ENCODE data around the gene NHEJ1. TPM values are rescaled to one million over a fixed set of nuclear protein-coding genes. Genes with fewer than 3 reads are reported as not detected.
A peak's percentile ranks its signal among the peaks of the same experiment; 100 is the strongest.

Gene NHEJ1
- total and polyA plus RNA-seq, 3 experiments from 2014 or later = 22.4 to 26.3 (median 24.5) TPM

DNA sequence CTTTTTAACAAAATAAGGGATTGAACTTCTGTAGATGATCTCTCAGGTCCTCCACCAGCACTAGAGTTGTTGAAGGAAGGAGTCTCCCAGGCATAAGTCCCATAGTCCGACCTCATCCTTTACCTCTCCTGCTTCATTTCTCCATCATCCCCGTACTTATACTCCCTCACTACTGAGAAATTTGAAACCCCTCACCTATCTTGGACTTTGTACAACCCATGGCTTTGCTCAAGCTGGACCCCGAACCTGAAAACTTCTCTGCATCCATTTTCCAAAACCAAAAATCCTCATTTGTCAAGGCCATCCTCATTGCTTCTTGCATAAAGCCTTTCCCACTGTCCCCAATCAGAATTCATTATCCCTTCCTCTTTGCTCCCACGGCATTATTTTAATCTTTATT lies 482 bp upstream of the NHEJ1 start:
- Histone ChIP-seq H3K9me3 (ENCODE audit: low read length) (no peaks in the 10 kb centered on the region), H3K4me1 (ENCODE audit: insufficient read depth, low read length) (peaks cover 13% of the 10 kb centered on the region), H3K27me3 (ENCODE audit: insufficient read depth, low read length, poor library complexity, severe bottlenecking) (no peaks in the 10 kb centered on the region), H3K4me3 (ENCODE audit: low read length) (peak overlapping the region; percentile 64), H3K36me3 (ENCODE audit: insufficient read depth, low read length) (peaks cover 19% of the 10 kb centered on the region), H3K27ac (ENCODE audit: low read depth, low read length) (peak overlapping the region; percentile 74)
- Mint-ChIP-seq H3K27ac (peak overlapping the region; percentile 86 to 98 (median 95)), H3K4me3 (peak overlapping the region; percentile 93 to 99 (median 95)), H3K4me1 (peaks cover 16 to 17% (median 17%) of the 10 kb centered on the region in 3 donors), H3K27me3 (peaks cover 0 to 2% of the 10 kb centered on the region in 2 donors), H3K36me3 (peaks cover 0 to 27% (median 7%) of the 10 kb centered on the region in 3 donors), H3K9me3 (no peaks in the 10 kb centered on the region)
- no peak for DNase-seq
- POLR2A ChIA-PET = no interaction called here
- CTCF ChIA-PET = interaction anchor here (2.3 to 4.8 kb wide), 4 partner anchors 22 to 134 kb away, joined by 5 to 70 read pairs (median 36); partner anchors contain the start of gene ZFAND2B

DNA sequence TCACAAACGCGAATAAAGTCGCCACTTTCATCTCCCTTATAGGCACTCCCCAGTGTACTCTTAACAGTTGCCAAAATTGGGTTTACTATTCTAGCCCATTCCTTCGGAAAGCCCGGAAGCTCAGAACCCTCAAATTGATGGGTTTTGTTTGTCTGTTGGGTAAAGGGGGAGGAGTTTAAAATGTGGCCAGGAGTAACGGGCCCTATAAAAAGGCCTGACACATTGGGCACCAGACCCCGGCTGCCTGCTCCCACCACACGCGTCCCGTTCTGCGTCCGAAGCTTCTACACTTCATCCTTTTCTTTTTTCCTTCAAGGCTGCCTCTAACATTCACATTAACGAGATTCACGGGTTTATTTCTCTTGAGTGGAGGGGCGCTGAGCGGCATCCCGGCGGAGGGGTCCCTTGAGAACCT lies 837 bp downstream of the NHEJ1 start:
- peak overlapping the region; percentile 74 for H3K27ac ChIP-seq (ENCODE audit: low read depth, low read length)
- CTCF ChIA-PET = interaction anchor here (0.7 to 8.0 kb wide), 28 partner anchors 11 to 192 kb away, joined by 3 to 70 read pairs (median 5); partner anchors contain the start of genes ANKZF1, ATG9A, CNPPD1 and DNAJB2
- H3K36me3 Mint-ChIP-seq = peaks cover 0 to 27% (median 7%) of the 10 kb centered on the region in 3 donors

DNA sequence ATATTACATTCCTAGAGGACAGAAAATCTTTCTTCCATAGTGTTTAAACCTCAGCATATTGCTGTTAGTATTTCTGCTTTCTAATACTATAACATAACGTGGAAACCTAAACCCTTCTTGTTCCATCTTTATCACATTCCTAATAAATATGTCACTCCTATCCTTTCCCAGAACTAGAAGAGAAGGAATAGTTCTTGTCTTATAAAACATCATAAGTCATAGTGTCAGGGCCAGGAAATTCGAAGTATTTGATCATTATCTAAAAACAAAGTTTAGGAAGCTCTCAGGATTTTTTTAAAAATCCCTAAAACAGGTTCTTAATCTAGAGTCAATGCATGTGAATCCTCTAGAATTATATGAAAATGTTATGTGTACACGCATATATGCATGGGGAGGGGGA lies 2.0 kb downstream of the NHEJ1 start:
- H3K4me1 Mint-ChIP-seq = peaks cover 16 to 20% (median 17%) of the 10 kb centered on the region in 3 donors
- Histone ChIP-seq H3K9me3 (ENCODE audit: low read length) (no peaks in the 10 kb centered on the region), H3K4me3 (ENCODE audit: low read length) (no peak overlapping the region), H3K27me3 (ENCODE audit: insufficient read depth, low read length, poor library complexity, severe bottlenecking) (no peaks in the 10 kb centered on the region), H3K4me1 (ENCODE audit: insufficient read depth, low read length) (peaks cover 13% of the 10 kb centered on the region), H3K27ac (ENCODE audit: low read depth, low read length) (no peak overlapping the region), H3K36me3 (ENCODE audit: insufficient read depth, low read length) (peaks cover 23% of the 10 kb centered on the region)
- peak overlapping the region in 1 of 7 donors; percentile 16 for H3K4me3 Mint-ChIP-seq
- no peak for DNase-seq
- POLR2A ChIA-PET = interaction anchor here (1.1 to 2.5 kb wide), 3 partner anchors 18 to 53 kb away, joined by 4 to 11 read pairs (median 11); partner anchors contain the start of genes CNPPD1 and ZFAND2B
- CTCF ChIA-PET = interaction anchor here (0.7 to 8.0 kb wide), 16 partner anchors 13 to 192 kb away, joined by 3 to 70 read pairs (median 15); partner anchors contain the start of genes CNPPD1, GLB1L, STK16 and ZFAND2B
- H3K9me3 Mint-ChIP-seq = no peaks in the 10 kb centered on the region
- H3K27me3 Mint-ChIP-seq = peaks cover 0 to 2% of the 10 kb centered on the region in 2 donors
- peaks cover 0 to 32% (median 7%) of the 10 kb centered on the region in 3 donors for H3K36me3 Mint-ChIP-seq
- peak overlapping the region in 2 of 8 donors; percentile 6 to 45 for H3K27ac Mint-ChIP-seq

More for the DNA sequence above, 837 bp downstream of the NHEJ1 start:
- Histone ChIP-seq H3K9me3 (ENCODE audit: low read length) (no peaks in the 10 kb centered on the region), H3K27me3 (ENCODE audit: insufficient read depth, low read length, poor library complexity, severe bottlenecking) (no peaks in the 10 kb centered on the region), H3K4me3 (ENCODE audit: low read length) (peak overlapping the region; percentile 32), H3K4me1 (ENCODE audit: insufficient read depth, low read length) (peaks cover 13% of the 10 kb centered on the region), H3K36me3 (ENCODE audit: insufficient read depth, low read length) (peaks cover 19% of the 10 kb centered on the region)
- DNase-seq = no peak
- H3K27ac Mint-ChIP-seq = peak overlapping the region; percentile 83 to 98 (median 95)
- peaks cover 0 to 2% of the 10 kb centered on the region in 2 donors for H3K27me3 Mint-ChIP-seq
- no peaks in the 10 kb centered on the region for H3K9me3 Mint-ChIP-seq
- POLR2A ChIA-PET = interaction anchor here (0.5 to 2.5 kb wide), 7 partner anchors 11 to 119 kb away, joined by 3 to 11 read pairs (median 5); partner anchors contain the start of genes ANKZF1, ATG9A, CNPPD1 and TUBA4B
- peak overlapping the region; percentile 93 to 99 (median 95) for H3K4me3 Mint-ChIP-seq
- H3K4me1 Mint-ChIP-seq = peaks cover 16 to 20% (median 17%) of the 10 kb centered on the region in 3 donors

DNA sequence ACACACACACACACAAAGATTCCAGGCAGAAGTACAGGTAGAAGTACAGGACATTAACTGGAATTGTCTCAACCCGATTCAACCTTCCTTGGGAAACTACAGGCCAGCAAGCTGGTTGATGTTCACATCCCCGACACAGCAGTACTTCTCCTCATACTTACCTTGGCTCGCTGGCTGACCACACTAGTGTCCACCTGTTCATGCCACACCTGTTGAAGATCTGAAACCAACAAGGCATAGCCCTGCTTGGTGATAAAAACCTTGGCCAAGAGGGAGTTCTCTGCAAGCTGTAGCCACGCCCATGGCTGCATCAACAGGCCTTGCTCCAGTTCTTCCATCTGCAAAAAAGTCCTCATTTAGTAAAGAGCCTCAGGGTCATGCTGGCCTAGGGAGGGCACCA lies 2.6 kb downstream of the NHEJ1 start:
- no peak for DNase-seq
- Histone ChIP-seq H3K4me3 (ENCODE audit: low read length) (no peak overlapping the region), H3K9me3 (ENCODE audit: low read length) (no peaks in the 10 kb centered on the region), H3K27ac (ENCODE audit: low read depth, low read length) (no peak overlapping the region), H3K27me3 (ENCODE audit: insufficient read depth, low read length, poor library complexity, severe bottlenecking) (no peaks in the 10 kb centered on the region), H3K4me1 (ENCODE audit: insufficient read depth, low read length) (peaks cover 13% of the 10 kb centered on the region), H3K36me3 (ENCODE audit: insufficient read depth, low read length) (peaks cover 23% of the 10 kb centered on the region)
- no peaks in the 10 kb centered on the region for H3K9me3 Mint-ChIP-seq
- CTCF ChIA-PET = interaction anchor here (1.6 to 8.0 kb wide), 10 partner anchors 14 to 178 kb away, joined by 3 to 70 read pairs (median 31); partner anchors contain the start of genes CNPPD1 and ZFAND2B
- POLR2A ChIA-PET = interaction anchor here (1.1 to 2.5 kb wide), 2 partner anchors 18 to 53 kb away, joined by 4 to 11 read pairs; partner anchors contain the start of gene CNPPD1
- H3K4me1 Mint-ChIP-seq = peaks cover 16 to 20% (median 17%) of the 10 kb centered on the region in 3 donors
- peaks cover 0 to 2% of the 10 kb centered on the region in 2 donors for H3K27me3 Mint-ChIP-seq
- peak overlapping the region in 2 of 8 donors; percentile 0 to 65 for H3K27ac Mint-ChIP-seq
- H3K36me3 Mint-ChIP-seq = peaks cover 0 to 38% (median 7%) of the 10 kb centered on the region in 3 donors
- H3K4me3 Mint-ChIP-seq = no peak overlapping the region

DNA sequence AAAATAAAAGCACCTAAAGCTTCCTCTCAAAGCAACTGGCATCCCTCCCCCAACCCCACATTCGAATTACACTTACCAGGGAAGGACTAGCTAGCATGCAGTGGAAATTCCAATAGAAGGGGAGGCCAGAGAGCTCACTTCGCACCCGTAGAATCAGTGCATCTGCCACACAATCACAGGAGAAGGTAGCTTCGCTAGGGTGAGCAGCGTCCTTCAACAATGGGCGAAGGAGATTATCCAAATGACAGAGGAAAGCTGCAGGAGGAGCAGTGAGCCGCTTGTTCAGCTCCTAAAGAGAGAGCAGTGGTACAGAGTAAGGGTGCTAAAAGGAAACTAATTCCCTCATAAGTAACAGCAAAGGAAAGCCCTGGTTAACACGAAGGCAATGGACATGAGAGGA lies 3.2 kb downstream of the NHEJ1 start:
- no peak overlapping the region for H3K27ac Mint-ChIP-seq
- peaks cover 16 to 20% (median 17%) of the 10 kb centered on the region in 3 donors for H3K4me1 Mint-ChIP-seq
- peaks cover 23% of the 10 kb centered on the region for H3K36me3 ChIP-seq (ENCODE audit: insufficient read depth, low read length)
- H3K9me3 ChIP-seq (ENCODE audit: low read length) = no peaks in the 10 kb centered on the region
- H3K4me3 Mint-ChIP-seq = peak overlapping the region in 1 of 7 donors; percentile 42
- H3K27me3 Mint-ChIP-seq = peaks cover 0 to 2% of the 10 kb centered on the region in 2 donors
- CTCF ChIA-PET = interaction anchor here (1.2 to 8.0 kb wide), 10 partner anchors 19 to 305 kb away, joined by 3 to 70 read pairs (median 16); partner anchors contain the start of gene CNPPD1
- H3K27me3 ChIP-seq (ENCODE audit: insufficient read depth, low read length, poor library complexity, severe bottlenecking) = no peaks in the 10 kb centered on the region
- H3K9me3 Mint-ChIP-seq = no peaks in the 10 kb centered on the region
- no peak overlapping the region for H3K4me3 ChIP-seq (ENCODE audit: low read length)
- H3K4me1 ChIP-seq (ENCODE audit: insufficient read depth, low read length) = peaks cover 13% of the 10 kb centered on the region
- POLR2A ChIA-PET = no interaction called here
- no peak overlapping the region for H3K27ac ChIP-seq (ENCODE audit: low read depth, low read length)
- no peak for DNase-seq
- H3K36me3 Mint-ChIP-seq = peaks cover 0 to 39% (median 7%) of the 10 kb centered on the region in 3 donors

DNA sequence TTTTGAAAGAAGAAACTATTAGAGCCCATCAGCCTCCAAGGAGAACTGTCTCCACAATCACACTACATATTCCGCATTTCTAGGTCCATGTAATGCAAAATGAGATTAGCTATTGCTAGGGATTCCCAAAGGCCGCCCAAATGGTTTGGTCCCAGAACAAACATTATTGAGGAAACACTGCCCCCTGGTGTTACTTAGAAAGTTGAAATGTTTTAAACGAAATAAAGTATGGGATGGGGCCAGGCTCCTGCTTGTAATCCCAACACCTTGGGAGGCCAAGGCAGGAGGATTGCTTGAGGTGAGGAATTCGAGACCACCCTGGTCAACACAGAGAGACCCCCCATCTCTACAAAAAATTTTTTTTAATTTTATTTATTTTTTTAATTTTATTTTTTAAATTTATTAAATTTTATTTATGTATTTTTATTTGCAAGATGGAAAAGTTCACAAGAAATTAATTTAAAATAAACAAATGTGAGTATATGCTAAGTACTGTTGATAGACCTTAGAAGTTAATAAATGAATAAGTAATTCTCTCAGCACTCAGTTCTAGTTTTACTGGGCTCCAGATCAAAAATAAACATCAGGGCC lies 5.5 kb downstream of the NHEJ1 start:
- H3K27me3 ChIP-seq (ENCODE audit: insufficient read depth, low read length, poor library complexity, severe bottlenecking) = no peaks in the 10 kb centered on the region
- ChIA-PET POLR2A (no interaction called here), CTCF (interaction anchor here (0.6 to 8.0 kb wide), 23 partner anchors 9 to 303 kb away, joined by 3 to 70 read pairs (median 4); partner anchors contain the start of genes GLB1L, SLC23A3, STK16 and TUBA4A)
- peak in 3 of 5 donors; percentile 44 to 60 (median 55) for DNase-seq
- no peak overlapping the region for H3K4me3 Mint-ChIP-seq
- peaks cover 0 to 2% of the 10 kb centered on the region in 2 donors for H3K27me3 Mint-ChIP-seq
- H3K36me3 ChIP-seq (ENCODE audit: insufficient read depth, low read length) = peaks cover 23% of the 10 kb centered on the region
- peaks cover 6% of the 10 kb centered on the region for H3K4me1 ChIP-seq (ENCODE audit: insufficient read depth, low read length)
- peaks cover 7 to 10% (median 8%) of the 10 kb centered on the region in 3 donors for H3K4me1 Mint-ChIP-seq
- H3K27ac Mint-ChIP-seq = peak overlapping the region in 1 of 8 donors; percentile 65
- H3K9me3 ChIP-seq (ENCODE audit: low read length) = no peaks in the 10 kb centered on the region
- H3K9me3 Mint-ChIP-seq = no peaks in the 10 kb centered on the region
- peaks cover 5 to 51% (median 10%) of the 10 kb centered on the region in 3 donors for H3K36me3 Mint-ChIP-seq
- H3K27ac ChIP-seq (ENCODE audit: low read depth, low read length) = no peak overlapping the region
- H3K4me3 ChIP-seq (ENCODE audit: low read length) = no peak overlapping the region

DNA sequence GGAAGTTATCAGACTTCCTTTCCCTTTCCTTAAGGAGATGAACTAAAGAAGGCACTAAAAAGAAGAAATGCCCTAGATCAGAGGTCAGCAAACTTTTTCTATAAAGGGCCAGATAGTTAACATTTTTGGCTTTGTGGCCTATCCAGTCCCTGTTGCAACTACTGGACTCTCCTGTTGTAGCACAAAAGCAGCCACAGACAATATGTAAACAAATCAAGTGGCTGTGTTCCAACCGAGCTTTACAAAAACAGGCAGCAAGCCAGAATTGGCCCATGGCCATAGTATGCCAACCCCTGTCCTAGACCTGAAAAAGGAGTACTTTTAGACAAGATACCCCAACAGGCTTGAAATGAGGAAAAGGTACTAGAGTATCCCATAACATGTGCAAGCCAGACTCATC lies 10.9 kb downstream of the NHEJ1 start:
- POLR2A ChIA-PET = no interaction called here
- DNase-seq = no peak
- no peak overlapping the region for H3K4me3 ChIP-seq (ENCODE audit: low read length)
- Mint-ChIP-seq H3K4me3 (no peak overlapping the region), H3K4me1 (no peaks in the 10 kb centered on the region), H3K9me3 (no peaks in the 10 kb centered on the region), H3K27me3 (no peaks in the 10 kb centered on the region), H3K36me3 (peaks cover 15 to 71% (median 18%) of the 10 kb centered on the region in 3 donors), H3K27ac (no peak overlapping the region)
- H3K27me3 ChIP-seq (ENCODE audit: insufficient read depth, low read length, poor library complexity, severe bottlenecking) = no peaks in the 10 kb centered on the region
- CTCF ChIA-PET = interaction anchor here (1.1 to 2.7 kb wide), 3 partner anchors 10 to 120 kb away, joined by 3 to 11 read pairs (median 6); partner anchors contain the start of gene NHEJ1
- H3K4me1 ChIP-seq (ENCODE audit: insufficient read depth, low read length) = no peaks in the 10 kb centered on the region
- H3K36me3 ChIP-seq (ENCODE audit: insufficient read depth, low read length) = peaks cover 15% of the 10 kb centered on the region
- H3K27ac ChIP-seq (ENCODE audit: low read depth, low read length) = no peak overlapping the region
- no peaks in the 10 kb centered on the region for H3K9me3 ChIP-seq (ENCODE audit: low read length)

Data from CD8-positive, alpha-beta memory T cell (primary cell).